ENCODE data around the gene ZNF423.

ZNF423 gene

GRCh38 chr16:49822649-49823370, 33.1 kb downstream of the ZNF423 start:
- DNase-seq, result no peak

- no peak for DNase-seq
These were observed 34.2 kb downstream of the ZNF423 start for GRCh38 chr16:49821614-49822282.

- no peak for DNase-seq
These were observed 34.8 kb downstream of the ZNF423 start for GRCh38 chr16:49821156-49821555.

GRCh38 chr16:49817754-49818507, 38.0 kb downstream of the ZNF423 start:
- no peak for DNase-seq

GRCh38 chr16:49816875-49817274, 39.0 kb downstream of the ZNF423 start:
- DNase-seq, result no peak

GRCh38 chr16:49811644-49812334, 44.1 kb downstream of the ZNF423 start:
- DNase-seq, result no peak

- no peak for DNase-seq
These were observed 45.1 kb downstream of the ZNF423 start for GRCh38 chr16:49810831-49811230.

GRCh38 chr16:49809561-49809960, 46.4 kb downstream of the ZNF423 start:
- DNase-seq, result no peak

GRCh38 chr16:49809062-49809461, 46.9 kb downstream of the ZNF423 start:
- no peak for DNase-seq

- DNase-seq, result no peak
These were observed 49.5 kb downstream of the ZNF423 start for GRCh38 chr16:49806446-49806845.

- no peak for DNase-seq
These were observed 54.6 kb downstream of the ZNF423 start for GRCh38 chr16:49801290-49801689.

GRCh38 chr16:49800876-49801275, 55.0 kb downstream of the ZNF423 start:
- DNase-seq, result no peak

GRCh38 chr16:49800441-49800840, 55.5 kb downstream of the ZNF423 start:
- DNase-seq, result no peak

GRCh38 chr16:49799172-49799571, 56.7 kb downstream of the ZNF423 start:
- no peak for DNase-seq

GRCh38 chr16:49795513-49795912, 60.4 kb downstream of the ZNF423 start:
- DNase-seq, result no peak

GRCh38 chr16:49793244-49793643, 62.7 kb downstream of the ZNF423 start:
- no peak for DNase-seq

GRCh38 chr16:49789616-49790015, 66.3 kb downstream of the ZNF423 start:
- no peak for DNase-seq

GRCh38 chr16:49788986-49789385, 66.9 kb downstream of the ZNF423 start:
- no peak for DNase-seq

GRCh38 chr16:49788572-49788971, 67.3 kb downstream of the ZNF423 start:
- DNase-seq, result no peak

GRCh38 chr16:49786926-49787557, 68.9 kb downstream of the ZNF423 start:
- no peak for DNase-seq

GRCh38 chr16:49785970-49786369, 69.9 kb downstream of the ZNF423 start:
- DNase-seq, result no peak

GRCh38 chr16:49782405-49782804, 73.5 kb downstream of the ZNF423 start:
- no peak for DNase-seq

GRCh38 chr16:49781401-49781800, 74.5 kb downstream of the ZNF423 start:
- DNase-seq, result no peak
